HG03521 (cell line): ENCODE results near the gene CYB561D1.
"Not testable (repeated sequence)": the region's sequence is repeated elsewhere in the genome, so short reads cannot be mapped to it uniquely, and the experiment has no call there.

Source experiments
- ATAC-seq: cut with Tn5 transposase; IDR thresholded peaks from one replicate; pipeline ENCODE4 v1.9.1; 2021; ENCODE audit warnings: mild to moderate bottlenecking, moderate library complexity; ENCODE audit not compliant: unreplicated experiment

Gene CYB561D1, protein sequence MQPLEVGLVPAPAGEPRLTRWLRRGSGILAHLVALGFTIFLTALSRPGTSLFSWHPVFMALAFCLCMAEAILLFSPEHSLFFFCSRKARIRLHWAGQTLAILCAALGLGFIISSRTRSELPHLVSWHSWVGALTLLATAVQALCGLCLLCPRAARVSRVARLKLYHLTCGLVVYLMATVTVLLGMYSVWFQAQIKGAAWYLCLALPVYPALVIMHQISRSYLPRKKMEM

DNA sequence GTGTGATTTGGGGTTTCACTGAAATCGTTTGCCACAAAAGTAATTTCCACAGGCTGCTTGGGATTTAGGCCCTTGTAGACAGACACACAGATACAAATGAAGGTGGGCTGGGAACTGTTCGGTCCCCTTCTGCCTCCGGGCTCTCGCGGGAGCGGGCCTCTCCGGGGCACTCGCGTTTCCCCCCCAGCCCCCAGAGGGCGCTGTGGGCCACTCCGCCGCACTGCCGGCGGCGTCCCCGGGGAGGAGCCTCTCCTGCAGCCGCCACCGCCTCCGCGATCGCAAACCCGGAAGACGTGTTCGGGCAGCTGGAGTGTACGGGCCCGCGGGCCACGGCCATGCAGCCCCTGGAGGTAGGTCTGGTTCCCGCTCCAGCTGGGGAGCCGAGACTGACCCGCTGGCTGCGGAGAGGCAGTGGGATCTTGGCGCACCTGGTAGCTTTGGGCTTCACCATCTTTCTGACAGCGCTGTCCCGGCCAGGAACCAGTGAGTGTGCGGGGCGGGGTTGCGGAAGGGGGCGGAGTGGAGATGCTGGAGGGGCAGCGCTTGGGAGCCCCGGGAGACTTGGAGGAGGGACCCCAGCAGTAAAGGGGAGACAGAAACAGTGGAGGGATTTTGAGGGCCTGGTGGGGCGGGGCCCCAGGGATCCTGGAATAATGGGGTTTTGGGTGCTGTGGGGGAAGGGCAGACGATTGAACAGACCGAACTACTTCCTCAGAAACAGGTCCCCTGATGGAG is at the start of gene CYB561D1:
Gene CYB561D1 (plus strand): TSS at position 290 of the 735 bp plus-strand sequence. CDS start 46 bp downstream, at position 336.
- ATAC-seq: peak; percentile 79

DNA sequence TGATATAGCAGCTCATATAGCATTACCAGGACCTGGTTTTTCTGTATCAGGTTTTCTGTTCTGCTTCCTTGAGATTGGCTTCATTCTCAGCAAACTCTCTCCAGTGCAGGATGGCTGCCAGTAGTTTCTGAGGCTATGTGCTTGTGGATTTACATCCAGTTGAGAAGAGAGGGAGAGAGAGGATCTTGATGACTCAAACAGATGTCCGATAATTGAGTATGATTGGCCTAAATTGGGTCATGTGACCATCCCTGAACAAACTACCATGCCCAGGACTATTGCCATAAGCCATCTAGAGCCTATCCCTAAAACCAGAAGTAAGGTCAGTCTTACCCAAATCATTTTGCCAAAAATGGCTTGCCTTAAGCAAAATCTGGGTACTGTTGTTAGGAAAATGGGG is 49.5 kb upstream of the CYB561D1 start:
- no peak for ATAC-seq

DNA sequence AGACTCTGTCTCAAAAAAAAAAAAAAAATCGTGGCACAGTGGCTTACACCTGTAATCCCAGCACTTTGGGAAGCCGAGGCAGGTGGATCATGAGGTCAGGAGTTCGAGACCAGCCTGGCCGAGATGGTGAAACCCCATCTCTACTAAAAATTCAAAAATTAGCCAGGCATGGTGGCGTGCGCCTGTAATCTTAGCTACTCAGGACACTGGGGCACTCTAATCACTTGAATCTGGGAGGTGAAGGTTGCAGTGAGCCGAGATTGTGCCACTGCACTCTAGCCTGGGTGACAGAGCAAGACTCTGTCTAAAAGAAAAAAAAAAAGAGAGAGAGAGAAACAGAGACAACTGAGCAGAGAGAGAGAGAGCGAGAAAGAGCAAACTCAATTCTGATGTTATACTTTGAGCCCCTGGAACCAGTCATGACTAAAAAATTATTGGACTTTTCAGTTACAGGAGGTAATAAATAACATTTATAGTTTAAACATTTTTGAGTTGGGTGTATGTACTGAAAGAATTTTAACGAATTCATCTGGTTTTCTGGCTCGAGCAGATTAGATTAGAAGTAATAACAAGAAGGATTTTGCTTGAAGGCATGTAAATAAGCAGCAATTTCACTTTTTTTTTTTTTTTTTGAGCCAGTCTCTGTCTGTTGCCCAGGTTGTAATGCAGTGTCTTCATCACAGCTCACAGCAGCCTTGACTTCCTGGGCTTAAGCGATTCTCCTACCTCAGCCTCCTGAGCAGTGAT is 47.8 kb upstream of the CYB561D1 start:
- not testable (repeated sequence) for ATAC-seq

DNA sequence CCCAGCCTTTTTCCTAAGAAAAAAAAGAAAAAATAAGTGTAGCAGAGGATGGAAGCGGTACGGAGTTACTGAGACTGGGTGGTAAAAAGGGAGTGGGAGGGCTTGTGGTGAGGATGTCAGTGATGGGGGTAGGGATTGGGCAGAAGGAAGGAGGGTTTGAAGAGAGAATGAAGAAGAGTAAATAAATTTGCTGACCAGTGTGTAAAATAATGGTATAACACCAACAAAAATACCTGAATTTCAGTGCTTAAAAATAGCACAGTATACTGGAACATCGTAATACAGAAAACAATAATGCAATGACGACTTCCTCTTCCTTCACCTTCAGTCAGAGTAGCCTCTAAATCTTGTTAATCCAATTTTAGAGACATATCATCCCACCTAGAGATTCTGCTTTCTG is 46.4 kb upstream of the CYB561D1 start:
- ATAC-seq: no peak

DNA sequence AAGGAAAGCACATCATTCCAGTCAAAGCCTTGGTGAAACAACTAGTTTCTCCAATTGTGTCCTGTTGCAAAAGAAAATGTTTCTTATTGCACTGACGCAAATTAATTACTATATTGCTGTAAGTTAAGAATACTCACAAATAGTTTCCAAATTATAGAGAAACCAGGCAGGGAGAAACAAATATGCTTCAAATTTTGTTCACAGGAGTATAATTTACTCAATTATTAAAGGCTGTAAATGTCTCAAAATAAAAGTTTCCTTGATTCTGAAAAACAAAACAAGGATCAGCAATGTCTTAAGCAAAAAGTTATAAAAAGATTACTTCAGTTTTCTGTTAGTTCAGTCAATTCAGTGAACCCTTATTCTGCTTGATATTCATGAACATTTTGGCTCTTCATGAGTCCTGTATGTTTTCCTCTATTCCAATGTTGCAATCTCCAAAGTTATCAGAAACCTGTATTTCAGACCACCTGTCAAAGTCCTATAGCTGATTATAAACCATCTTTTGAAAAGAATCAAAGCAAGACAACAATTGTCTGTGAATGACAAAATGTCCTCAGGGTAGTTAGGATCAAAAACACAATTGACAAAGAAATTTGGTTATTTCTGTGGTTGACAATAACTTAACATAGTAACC is 39.3 kb upstream of the CYB561D1 start:
- no peak for ATAC-seq

DNA sequence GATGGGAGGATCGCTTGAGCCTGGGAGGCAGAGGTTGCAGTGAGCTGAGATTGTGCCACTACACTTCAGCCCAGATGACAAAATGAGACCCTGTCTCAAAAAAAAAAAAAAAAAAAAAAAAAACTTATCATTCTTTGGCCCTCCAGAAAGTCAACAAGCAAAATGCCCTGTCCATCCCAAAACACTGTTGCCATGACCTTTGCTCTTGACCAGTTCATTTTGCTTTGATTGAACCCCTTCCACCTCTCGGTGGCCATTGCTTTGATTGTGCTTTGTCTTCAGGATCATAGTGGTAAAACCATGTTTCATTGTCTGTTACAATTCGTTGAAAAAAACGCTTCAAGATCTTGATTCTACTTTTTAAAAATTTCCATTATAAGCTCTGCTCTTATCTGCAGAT is 36.1 kb upstream of the CYB561D1 start:
- ATAC-seq: no peak

DNA sequence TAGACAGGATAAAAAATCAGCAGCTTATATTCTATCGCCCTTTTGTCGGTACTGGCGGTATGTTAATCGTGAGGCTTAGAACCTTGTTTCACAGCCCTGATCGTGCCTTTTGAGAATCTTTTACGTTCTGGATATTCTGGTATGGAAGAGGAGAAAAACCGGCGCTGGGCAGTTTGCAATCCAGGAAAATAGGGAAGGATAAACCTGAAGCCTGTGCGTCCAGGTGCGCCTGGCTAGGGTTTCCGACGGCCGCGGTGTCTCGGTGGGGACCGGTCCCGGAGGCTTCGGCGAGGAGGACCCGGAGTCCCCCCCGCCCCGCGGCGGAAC is 27.8 kb upstream of the CYB561D1 start:
- ATAC-seq: no peak

DNA sequence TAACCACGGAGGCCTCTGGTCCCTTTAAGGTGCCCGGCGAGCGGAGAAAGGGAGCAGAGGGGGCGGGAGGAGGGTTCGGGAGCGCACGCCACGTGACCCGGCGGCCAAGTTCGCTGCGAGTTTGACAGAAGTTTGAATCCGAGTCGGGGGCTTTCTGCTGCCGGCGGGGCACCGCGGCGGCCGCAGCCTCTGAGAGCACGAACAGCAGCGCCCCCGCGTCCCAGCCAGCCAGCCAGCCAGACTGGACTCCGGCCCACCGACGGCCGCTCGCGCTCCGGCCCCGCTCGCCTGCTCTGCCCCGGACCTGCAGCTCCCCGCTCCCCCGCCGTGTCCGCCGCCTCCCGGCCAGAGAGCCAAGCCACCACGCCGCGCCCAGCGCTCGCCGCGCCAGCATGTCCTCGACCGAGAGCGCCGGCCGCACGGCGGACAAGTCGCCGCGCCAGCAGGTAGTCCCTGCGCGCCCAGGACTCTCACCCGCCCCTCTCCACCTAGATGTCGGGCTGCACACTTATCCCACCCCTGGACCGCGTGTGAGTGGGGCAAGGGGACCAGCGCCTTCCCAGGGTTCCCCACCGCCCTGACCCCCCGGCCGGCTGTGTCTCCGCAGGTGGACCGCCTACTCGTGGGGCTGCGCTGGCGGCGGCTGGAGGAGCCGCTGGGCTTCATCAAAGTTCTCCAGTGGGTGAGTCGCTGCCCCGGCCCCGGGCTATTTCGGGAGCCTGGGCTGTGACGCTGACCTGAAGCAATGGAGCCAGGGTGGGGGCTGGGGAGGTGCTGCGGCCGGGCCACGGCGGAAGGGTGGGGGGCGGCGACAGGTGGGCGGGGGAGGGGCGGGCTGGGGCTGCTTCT is 27.2 kb upstream of the CYB561D1 start, which contains the start of gene SYPL2:
Gene SYPL2 (plus strand): TSS at position 95 of the 849 bp plus-strand sequence. CDS start 298 bp downstream, at position 393.
- no peak for ATAC-seq

DNA sequence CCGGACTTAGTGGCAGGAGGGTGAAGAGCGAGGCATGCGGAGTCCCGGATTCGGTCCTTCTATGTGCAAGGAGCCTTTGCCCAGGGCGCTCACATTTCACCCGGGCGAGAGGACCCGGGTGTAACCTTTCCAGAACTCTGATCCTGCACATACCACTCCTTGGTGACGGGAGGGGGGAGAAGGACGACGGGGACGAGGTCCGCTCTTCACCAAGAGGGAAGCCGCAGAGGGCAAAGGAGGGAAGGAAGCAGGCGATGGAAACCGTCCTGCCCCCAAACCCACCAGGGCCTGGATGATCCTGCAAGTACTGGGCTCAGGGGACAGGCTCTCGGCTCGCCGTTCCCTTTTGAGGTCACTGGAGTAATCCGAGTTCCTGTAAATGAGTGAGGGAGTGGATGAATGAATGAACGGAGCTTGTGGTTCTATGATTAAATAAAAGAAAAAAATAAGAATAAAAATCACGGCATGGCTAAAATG is 26.6 kb upstream of the CYB561D1 start:
- no peak for ATAC-seq

DNA sequence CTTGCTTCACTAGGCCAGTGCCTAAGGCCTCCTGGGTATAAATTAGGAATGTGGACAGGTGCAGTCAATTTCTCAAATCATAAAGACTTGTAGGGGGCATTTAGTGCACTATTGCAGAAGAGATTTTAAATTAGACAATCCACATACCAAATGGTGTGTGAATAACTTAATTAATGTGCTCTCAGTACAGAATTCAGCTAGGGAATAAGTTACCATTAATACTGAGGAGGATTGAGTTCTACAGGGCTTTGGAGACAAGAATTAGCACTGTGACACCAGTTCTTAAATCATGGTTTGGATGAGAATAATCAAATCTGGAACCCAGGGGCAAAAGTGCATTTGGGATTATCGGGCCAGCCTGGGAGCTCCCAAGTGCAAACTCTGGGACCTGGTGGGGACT is 25.8 kb upstream of the CYB561D1 start:
- no peak for ATAC-seq

DNA sequence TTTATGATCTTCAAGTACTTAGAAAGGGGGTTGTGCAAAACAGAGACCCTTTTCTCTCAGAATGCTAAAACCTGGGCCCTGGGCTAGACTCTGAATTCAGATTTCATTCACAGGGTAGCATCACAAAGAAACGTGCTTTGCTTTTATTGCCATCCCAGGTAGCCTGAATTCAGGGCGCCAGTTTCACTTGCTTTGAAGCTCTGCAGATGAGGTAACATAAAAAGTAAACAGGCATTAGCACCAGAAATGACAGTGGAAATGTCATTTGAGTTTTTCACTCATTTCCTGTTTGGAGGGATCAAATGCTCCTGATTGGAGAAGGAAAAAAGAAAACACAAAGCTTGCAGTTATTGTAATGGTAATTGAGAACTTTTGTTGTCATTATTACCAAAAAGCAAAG is 25.0 kb upstream of the CYB561D1 start:
- no peak for ATAC-seq

DNA sequence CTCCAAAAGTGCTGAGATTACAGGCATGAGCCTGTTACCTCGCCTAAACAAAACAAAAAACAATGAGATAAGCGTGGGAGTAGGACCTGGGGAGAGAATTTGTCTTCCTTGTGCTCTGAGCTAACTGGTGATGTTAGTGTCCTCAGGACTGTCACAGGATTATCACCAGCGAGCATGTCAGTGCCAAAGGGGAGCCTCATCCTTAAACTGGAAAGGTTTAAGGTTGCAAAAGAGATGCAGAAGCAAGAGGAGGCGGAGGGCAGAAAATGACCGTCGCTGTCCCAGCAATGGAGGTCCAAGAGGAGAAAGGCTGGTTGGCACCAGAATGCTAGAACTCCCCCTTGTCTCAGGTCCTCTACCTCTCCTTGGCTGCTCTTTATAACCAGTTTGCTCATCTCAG is 23.6 kb upstream of the CYB561D1 start:
- ATAC-seq: no peak

DNA sequence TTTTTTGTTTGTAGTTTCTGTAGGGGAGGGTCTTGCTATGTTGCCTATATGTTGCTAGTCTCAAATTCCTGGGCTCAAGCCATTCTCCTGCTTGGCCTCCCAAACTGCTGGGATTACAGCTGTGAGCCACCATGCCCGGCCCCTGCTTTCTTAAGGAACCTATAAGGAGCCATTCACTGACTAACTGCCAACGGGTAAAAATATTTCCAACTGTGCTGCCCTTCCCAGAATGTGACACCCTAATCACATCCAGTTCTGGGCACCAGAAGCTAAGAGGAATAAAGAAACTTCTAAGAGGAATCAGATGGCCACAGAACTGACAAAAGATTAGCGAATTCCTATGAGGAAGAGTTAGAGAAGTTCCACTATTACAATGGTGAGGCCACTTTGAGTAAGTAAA is 21.1 kb upstream of the CYB561D1 start:
- no peak for ATAC-seq

DNA sequence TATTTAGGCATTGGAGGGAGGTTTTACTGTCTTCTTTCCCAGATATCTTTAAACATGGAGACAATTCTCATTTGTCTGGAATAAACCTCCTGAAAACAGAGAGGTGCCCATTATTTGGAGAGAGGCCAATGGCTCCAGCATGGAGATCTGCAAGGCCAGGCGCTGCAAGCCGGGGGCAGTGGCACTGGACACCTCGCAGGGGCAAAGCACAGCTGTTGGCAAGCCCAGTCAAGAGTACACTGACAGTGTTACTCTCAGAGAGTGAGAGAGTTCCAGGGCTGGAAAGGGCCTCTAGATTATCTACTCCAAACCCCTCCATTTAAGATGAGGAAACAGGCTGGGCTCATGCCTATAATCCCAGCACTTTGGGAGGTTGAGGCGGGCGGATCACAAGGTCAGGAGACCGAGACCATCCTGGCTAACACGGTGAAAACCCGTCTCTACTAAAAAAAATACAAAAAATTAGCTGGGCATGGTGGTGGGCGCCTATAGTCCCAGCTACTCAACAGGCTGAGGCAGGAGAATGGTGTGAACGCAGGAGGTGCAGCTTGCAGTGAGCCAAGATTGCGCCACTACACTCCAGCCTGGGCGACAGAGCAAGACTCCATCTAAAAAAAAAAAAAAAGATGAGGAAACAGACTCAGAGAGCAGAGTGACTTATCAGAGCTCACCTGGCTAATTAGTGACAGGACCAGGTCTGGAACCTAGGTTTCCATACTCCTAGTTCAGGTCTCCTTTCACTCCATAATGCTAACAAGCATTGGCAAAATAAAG is 20.4 kb upstream of the CYB561D1 start:
- ATAC-seq: not testable (repeated sequence)

DNA sequence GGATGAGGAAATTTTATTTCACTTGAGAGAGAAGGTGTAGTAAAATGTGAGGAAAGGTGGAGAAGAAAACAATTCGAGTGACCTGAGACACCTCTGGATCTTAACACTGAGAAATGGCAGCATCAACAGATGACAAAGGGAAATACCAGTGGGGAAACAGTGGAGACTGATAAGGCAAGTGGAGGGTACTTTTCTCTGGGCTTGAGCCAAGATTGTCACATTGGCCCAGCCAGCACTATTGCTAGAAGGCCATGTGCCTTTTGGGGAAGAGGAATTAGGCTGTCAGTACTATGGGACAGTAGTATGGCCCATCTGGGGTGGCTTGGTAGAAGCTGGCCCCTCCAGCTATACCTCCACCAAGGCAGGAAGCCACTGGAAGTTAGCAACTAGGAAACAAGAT is 19.2 kb upstream of the CYB561D1 start:
- ATAC-seq: no peak

DNA sequence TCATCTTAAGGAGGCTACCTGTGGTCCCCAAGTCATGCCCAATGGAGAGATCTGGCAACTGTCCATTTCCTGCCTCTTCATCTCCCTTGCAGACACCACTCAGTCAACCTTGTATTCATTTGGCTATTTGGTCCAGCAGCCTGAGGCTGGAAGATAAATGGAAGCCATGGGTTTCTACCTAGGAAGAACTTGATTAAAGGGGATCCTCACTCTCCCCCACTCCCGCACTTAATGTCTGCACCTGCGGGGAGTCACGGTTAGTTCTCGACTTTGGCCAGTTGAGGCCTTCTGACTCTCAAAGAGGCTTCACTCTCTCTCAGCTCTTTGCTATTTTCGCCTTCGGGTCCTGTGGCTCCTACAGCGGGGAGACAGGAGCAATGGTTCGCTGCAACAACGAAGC is 18.6 kb upstream of the CYB561D1 start:
- no peak for ATAC-seq

DNA sequence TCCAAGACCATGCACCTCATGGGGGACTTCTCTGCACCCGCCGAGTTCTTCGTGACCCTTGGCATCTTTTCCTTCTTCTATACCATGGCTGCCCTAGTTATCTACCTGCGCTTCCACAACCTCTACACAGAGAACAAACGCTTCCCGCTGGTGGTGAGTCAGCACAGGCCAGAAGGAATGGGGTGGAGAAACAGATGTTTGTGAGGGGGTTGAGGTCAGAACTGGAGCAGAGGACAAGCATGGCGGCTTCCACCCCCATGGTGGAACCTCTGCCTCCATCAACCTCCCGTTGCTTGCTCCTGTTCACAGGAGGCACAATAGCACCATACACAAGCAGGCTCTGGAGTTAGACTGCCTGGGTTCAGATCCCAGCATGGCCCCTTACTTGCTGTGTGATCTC is 17.1 kb upstream of the CYB561D1 start:
- no peak for ATAC-seq

DNA sequence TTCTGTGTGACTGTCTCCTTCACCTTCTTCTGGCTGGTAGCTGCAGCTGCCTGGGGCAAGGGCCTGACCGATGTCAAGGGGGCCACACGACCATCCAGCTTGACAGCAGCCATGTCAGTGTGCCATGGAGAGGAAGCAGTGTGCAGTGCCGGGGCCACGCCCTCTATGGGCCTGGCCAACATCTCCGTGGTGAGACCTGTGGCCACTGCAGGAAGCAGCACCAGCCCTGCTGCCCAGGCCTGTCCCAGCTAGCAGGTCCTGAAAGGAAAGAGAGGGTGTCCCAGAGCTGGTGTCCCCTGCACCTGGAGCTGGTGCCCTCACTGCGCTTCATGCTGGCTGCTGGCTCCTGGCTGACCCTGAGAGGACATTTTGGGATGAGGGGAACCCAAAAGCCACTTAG is 16.1 kb upstream of the CYB561D1 start:
- ATAC-seq: no peak

DNA sequence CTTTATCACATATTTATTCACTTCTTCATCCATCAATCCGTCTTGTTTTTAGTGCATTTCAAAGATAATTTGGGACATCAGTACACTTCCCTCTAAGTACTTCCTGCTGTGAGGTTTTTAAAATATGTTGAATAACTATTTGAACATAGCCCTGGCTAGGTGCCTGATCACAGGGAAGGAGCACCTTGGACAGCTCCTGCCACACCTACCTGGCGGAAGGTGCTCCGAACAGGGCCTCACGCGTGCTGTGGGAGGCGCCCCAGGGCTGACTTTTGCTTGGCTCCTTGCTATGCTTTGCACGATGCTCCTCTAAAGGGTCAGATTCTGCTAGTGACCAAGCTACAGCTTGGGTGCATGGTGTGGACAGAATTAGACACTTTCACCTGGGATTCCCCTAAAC is 15.1 kb upstream of the CYB561D1 start:
- no peak for ATAC-seq

DNA sequence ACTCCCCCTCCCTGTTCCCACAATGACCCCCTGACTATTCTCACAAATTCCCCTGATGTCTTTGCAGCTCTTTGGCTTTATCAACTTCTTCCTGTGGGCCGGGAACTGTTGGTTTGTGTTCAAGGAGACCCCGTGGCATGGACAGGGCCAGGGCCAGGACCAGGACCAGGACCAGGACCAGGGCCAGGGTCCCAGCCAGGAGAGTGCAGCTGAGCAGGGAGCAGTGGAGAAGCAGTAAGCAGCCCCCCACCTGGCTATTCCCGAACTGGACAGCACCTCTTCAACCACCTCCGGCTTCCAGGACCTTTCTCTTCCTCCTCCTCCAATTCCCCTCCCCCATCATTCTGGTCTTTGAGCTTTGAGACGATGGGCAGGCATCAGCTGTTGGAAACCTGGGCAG is 14.6 kb upstream of the CYB561D1 start:
- ATAC-seq: no peak
